DOHH2 (cell line): ENCODE measurements around the gene TOMM22.

ENCODE experiments used
- CTCF ChIP-seq: fragments of 200-600 bp; sonication (generic); IDR thresholded peaks from one replicate; pipeline ENCODE4 v1.5.1; 2014; ENCODE audit warnings: antibody characterized with exemption, mild to moderate bottlenecking, low read depth, low read length; ENCODE audit not compliant: poor library complexity, severe bottlenecking
- EZH2phosphoT487 ChIP-seq: fragments of 200-600 bp; sonication (generic); IDR thresholded peaks from 2 replicates; pipeline ENCODE4 v1.6.1; 2017; ENCODE audit warnings: borderline replicate concordance, mild to moderate bottlenecking, antibody characterized with exemption, low read length, moderate library complexity, mixed read lengths

- TF ChIP-seq CTCF (no peak), EZH2phosphoT487 (no peak)
These were observed 4.0 kb downstream of the TOMM22 start for GRCh38 chr22:38685761-38686160.
